Thyroid gland (tissue), 4 donors: ENCODE measurements around the gene WASF2. TPM values are rescaled to one million over a fixed set of nuclear protein-coding genes. Genes with fewer than 3 reads are reported as not detected.

Experiments used
- DNase-seq, 2 donors: peaks; one replicate each; pipeline ENCODE4 v3.0.0-alpha.2; 2019
- H3K27ac ChIP-seq, 3 donors: fragments of 200-600 bp; sonication (generic); 1 replicate in 2 of 3; 2 replicates in 1 of 3; pipeline ENCODE4 v1.5.1; 2016 to 2019; ENCODE audit warnings: mild to moderate bottlenecking in 1 of 3, moderate library complexity in 1 of 3
- H3K27me3 ChIP-seq: fragments of 200-600 bp; sonication (generic); one replicate; pipeline ENCODE4 v1.5.1; 2019
- H3K36me3 ChIP-seq, 2 donors: fragments of 200-600 bp; sonication (generic); one replicate each; pipeline ENCODE4 v1.5.1; 2016 to 2019
- H3K4me1 ChIP-seq, 2 donors: fragments of 200-600 bp; sonication (generic); one replicate each; pipeline ENCODE4 v1.5.1; 2017 to 2019
- H3K4me3 ChIP-seq, 3 donors: fragments of 200-600 bp; sonication (generic); replicated peaks in 1 of 3; 1 replicate in 2 of 3; 2 replicates in 1 of 3; pipeline ENCODE4 v1.5.1; 2016; ENCODE audit warnings: mild to moderate bottlenecking in 1 of 3
- H3K9me3 ChIP-seq: fragments of 200-600 bp; sonication (generic); one replicate; pipeline ENCODE4 v1.5.1; 2017
- POLR2A ChIP-seq, 2 donors: fragments of 450-650 bp; IDR thresholded peaks; one replicate each; pipeline ENCODE4 v1.6.1; 2017; ENCODE audit warnings: antibody characterized with exemption in 2 of 2, mild to moderate bottlenecking in 2 of 2, moderate library complexity in 1 of 2
- WGBS, 2 donors: methylation state at CpG; one replicate each; pipeline ENCODE4 v1.1.5; 2017; 5-methylcytosine and 5-hydroxymethylcytosine counted together
- intact Hi-C: fragments of 100-400 bp; cut with DNase I; formaldehyde crosslinking; loops from one replicate; pipeline ENCODE4 v1.15.1; 2023
- total RNA-seq, 4 donors: library from RNA; depleted of rRNA; stranded (reverse); fragments of >200 nt; gene quantifications; one replicate each; pipeline ENCODE4 v1.2.3, GENCODE V29; 2016
- TF ChIP-seq, protein P1 (sequence below), 6 experiments: fragments of 200-600 bp in 3 of 6; fragments of 450-650 bp in 3 of 6; sonication (generic) in 3 of 6; IDR thresholded peaks; one replicate each; pipeline ENCODE4 v1.5.1; 2016 to 2019; ENCODE audit warnings: antibody characterized with exemption in 6 of 6, mild to moderate bottlenecking in 2 of 6, inconsistent platforms in 1 of 6, moderate library complexity in 1 of 6

Gene WASF2
- total RNA-seq, 4 donors from 2014 or later: 38.3 to 47.7 (median 46.7) TPM

DNA sequence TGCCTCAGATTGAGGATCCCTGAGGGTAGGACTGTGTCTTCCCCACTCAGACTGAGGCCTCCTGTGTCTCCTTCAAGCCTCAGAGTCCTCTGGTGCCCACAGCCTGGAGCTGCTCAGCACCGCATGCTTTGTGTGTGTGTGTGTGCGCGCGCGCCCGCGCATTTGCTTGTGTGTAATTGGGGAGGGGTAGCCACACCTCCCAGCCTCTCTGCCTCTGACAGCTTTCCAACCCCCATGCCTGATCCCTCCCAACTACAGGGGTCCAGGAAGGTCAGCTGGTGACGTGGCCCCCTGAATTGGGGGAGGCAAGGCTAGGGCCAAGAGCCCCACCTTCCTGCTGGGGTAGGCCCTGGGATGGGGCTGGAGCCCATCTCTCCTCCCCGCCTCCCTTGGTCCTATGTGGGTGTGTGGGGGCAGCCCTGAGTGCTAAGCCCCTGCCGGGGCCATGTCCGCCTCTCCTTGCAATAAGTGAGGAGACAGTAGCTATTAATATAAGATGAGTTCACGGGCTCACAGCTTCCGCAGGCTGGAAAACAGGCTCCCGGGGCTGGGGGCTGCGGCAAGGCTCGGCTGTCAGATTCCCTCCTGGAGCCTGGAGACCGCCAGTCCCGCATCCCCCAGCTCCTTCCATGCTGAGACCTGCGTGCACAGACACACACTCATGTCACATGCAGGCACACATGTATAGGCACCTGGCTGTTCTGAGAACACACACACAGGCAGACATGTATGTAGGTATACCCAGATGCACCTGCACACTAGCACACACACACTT lies 90.5 kb downstream of the WASF2 start:
- Histone ChIP-seq H3K4me3 (no peak overlapping the region), H3K27me3 (no peaks in the 10 kb centered on the region), H3K9me3 (no peaks in the 10 kb centered on the region), H3K36me3 (no peaks in the 10 kb centered on the region), H3K4me1 (peaks cover 25 to 33% of the 10 kb centered on the region in 2 donors), H3K27ac (no peak overlapping the region)
- intact Hi-C loops: loop anchor here (5.0 to 10.0 kb wide), 3 partner anchors 208 to 295 kb away; no protein-coding TSS in a partner anchor
- no peak for DNase-seq
- WGBS, 2 donors: 56 to 65% methylated on average over 10 to 19 of the region's 19 CpGs
- no peak for TF ChIP-seq POLR2A (IDR thresholded peaks at IDR 0.05)
- TF ChIP-seq, protein P1, sequence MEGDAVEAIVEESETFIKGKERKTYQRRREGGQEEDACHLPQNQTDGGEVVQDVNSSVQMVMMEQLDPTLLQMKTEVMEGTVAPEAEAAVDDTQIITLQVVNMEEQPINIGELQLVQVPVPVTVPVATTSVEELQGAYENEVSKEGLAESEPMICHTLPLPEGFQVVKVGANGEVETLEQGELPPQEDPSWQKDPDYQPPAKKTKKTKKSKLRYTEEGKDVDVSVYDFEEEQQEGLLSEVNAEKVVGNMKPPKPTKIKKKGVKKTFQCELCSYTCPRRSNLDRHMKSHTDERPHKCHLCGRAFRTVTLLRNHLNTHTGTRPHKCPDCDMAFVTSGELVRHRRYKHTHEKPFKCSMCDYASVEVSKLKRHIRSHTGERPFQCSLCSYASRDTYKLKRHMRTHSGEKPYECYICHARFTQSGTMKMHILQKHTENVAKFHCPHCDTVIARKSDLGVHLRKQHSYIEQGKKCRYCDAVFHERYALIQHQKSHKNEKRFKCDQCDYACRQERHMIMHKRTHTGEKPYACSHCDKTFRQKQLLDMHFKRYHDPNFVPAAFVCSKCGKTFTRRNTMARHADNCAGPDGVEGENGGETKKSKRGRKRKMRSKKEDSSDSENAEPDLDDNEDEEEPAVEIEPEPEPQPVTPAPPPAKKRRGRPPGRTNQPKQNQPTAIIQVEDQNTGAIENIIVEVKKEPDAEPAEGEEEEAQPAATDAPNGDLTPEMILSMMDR (IDR thresholded peaks at IDR 0.05): no peak

DNA sequence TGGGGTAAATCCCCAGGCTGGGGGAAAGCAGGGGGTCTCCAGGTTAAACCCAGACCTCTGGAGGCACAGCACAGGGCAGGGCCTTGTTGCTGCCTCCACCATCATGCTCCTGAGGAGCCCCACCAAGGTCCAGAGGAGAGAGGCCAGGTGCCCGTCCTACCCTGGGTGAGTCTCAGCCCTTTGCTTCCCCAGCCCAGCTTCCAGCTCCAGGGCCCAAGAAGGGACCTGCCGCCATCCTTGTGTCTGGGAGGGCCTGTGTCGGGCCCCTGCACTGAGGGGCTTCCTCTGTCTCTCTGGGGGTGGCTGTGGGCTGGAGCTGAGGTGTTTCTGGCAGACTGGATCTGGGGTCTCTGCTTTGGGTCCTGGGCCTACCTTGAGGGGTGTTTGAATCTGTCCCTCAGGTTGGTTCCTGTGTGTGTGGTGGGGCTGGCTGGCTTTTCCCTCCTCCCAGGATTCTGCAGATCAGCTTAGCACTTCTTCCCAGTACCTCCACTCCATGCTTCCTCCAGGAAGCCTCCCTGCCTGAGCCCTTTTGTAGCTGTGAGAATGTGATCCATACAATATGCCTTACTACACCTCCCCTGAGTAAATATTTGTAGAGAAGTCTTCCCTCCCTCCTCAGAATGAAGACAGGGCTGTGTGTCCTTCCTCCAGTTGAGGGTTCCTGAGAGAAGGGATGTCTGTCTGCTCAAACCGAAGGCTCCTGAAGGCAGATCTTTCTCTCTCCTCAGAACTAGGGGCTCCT lies 91.4 kb downstream of the WASF2 start:
- intact Hi-C loops: loop anchor here (10.0 kb wide), 1 partner anchor 294 kb away; no protein-coding TSS in a partner anchor
- DNase-seq: no peak

DNA sequence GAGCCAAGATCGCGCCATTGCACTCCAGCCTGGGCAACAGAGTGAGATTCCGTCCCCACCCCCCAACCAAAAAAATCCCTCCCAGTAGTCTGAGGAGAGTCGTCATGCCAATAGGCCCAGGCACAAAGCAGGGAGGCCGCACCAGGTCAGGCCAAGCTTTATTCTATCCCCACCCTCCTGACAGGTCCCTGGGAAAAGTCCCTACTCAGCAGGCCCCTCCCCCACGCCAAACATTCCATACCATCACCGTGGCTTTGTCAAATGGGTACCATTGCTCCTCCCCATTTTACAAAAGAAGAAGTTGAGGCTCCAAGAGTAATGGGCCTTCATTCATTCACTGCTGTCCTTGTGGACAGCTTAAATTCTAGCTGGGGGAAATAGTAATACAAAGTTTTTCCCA lies 92.2 kb downstream of the WASF2 start:
- intact Hi-C loops: loop anchor here (10.0 kb wide), 1 partner anchor 293 kb away; no protein-coding TSS in a partner anchor
- H3K4me1 ChIP-seq: peaks cover 17 to 20% of the 10 kb centered on the region in 2 donors
- 64% methylated on average over 4 to 5 of the region's 7 CpGs for WGBS, 2 donors
- H3K4me3 ChIP-seq: no peak overlapping the region
- H3K27ac ChIP-seq: no peak overlapping the region
- TF ChIP-seq, protein P1 (IDR thresholded peaks at IDR 0.05): no peak
- TF ChIP-seq POLR2A (IDR thresholded peaks at IDR 0.05): no peak
- no peak for DNase-seq
- H3K27me3 ChIP-seq: no peaks in the 10 kb centered on the region
- H3K36me3 ChIP-seq: no peaks in the 10 kb centered on the region
- H3K9me3 ChIP-seq: no peaks in the 10 kb centered on the region

More for the DNA sequence above, 91.4 kb downstream of the WASF2 start:
- Histone ChIP-seq H3K9me3 (no peaks in the 10 kb centered on the region), H3K36me3 (no peaks in the 10 kb centered on the region), H3K27ac (no peak overlapping the region), H3K4me3 (no peak overlapping the region), H3K27me3 (no peaks in the 10 kb centered on the region), H3K4me1 (peaks cover 23 to 26% of the 10 kb centered on the region in 2 donors)
- 75 to 82% methylated on average over 1 to 3 of the region's 4 CpGs for WGBS, 2 donors
- TF ChIP-seq POLR2A (IDR thresholded peaks at IDR 0.05): no peak
- TF ChIP-seq, protein P1 (IDR thresholded peaks at IDR 0.05): no peak

DNA sequence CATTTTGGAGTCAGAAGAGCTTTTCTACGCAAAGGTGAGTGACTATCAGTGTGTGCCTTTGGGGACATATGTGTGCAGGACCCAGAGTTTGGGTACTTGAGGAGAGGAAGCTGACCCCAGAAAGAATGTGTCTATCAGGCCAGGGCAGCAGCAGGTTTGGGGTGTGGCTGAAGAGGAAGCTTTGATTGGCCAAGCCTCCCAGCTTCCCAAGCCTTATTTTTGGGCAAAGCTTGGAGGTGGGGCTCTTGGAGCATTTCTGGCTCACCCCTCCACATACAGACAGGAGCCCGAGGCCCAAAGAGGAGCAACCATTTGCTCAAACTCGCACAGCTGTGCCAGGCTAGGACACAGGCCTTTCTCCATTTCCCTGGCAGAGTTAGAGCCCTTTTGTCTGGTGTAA lies 92.9 kb downstream of the WASF2 start:
- H3K27me3 ChIP-seq: no peaks in the 10 kb centered on the region
- no peaks in the 10 kb centered on the region for H3K36me3 ChIP-seq
- H3K4me1 ChIP-seq: peaks cover 13 to 18% of the 10 kb centered on the region in 2 donors
- TF ChIP-seq, protein P1 (IDR thresholded peaks at IDR 0.05): no peak
- TF ChIP-seq POLR2A (IDR thresholded peaks at IDR 0.05): no peak
- H3K27ac ChIP-seq: no peak overlapping the region
- intact Hi-C loops: loop anchor here (10.0 kb wide), 1 partner anchor 292 kb away; no protein-coding TSS in a partner anchor
- DNase-seq: no peak
- 90 to 95% methylated on average over 1 to 3 of the region's 3 CpGs for WGBS, 2 donors
- H3K4me3 ChIP-seq: no peak overlapping the region
- no peaks in the 10 kb centered on the region for H3K9me3 ChIP-seq
